IMR-90 (cell line): ENCODE data around the gene MTTP. TPM values are rescaled to one million over a fixed set of nuclear protein-coding genes. Genes with fewer than 3 reads are reported as not detected.

Experiments used
- ATAC-seq: fragments of 200-7000 bp; cut with Tn5 transposase; 2 replicates; pipeline ENCODE4 v1.9.1; 2020; ENCODE audit warnings: low read depth, mild to moderate bottlenecking, moderate library complexity
- BruUV-seq: library from RNA; stranded (reverse); fragments of 400-500 nt; replicated peaks from 2 replicates; lab custom pipeline; 2021; lab: Mats Ljungman, UMichigan
- CTCF ChIA-PET: fragments of 300-600 bp; formaldehyde crosslinking; extraction: SDS; loops from one replicate; lab custom pipeline; 2021; ENCODE audit warnings: antibody characterized with exemption; lab: Yijun Ruan, JAX
- POLR2A ChIA-PET: fragments of 300-600 bp; sonication (Branson Sonifier 250); formaldehyde crosslinking; loops from one replicate; lab custom pipeline; 2022; ENCODE audit warnings: antibody characterized with exemption; ENCODE audit not compliant: unreplicated experiment; lab: Charles Lee
- DNase-seq: peaks from one replicate; pipeline ENCODE4 v3.0.0; 2013
- H2AFZ ChIP-seq: replicated peaks from 2 replicates; pipeline ENCODE3; 2013; ENCODE audit warnings: low read length, mild to moderate bottlenecking; ENCODE audit not compliant: poor library complexity
- H2AK5ac ChIP-seq: 2 replicates; pipeline ENCODE4 v1.6.1; 2013; ENCODE audit warnings: low read depth, low read length, inconsistent platforms
- H2AK9ac ChIP-seq: replicated peaks from 2 replicates; pipeline ENCODE3; 2013; ENCODE audit warnings: mild to moderate bottlenecking, low read depth, low read length, moderate library complexity; ENCODE audit not compliant: poor library complexity
- H2BK120ac ChIP-seq: 2 replicates; pipeline ENCODE4 v1.6.1; 2013; ENCODE audit warnings: low read depth, low read length, inconsistent platforms
- H2BK15ac ChIP-seq: 3 replicates; pipeline ENCODE4 v1.6.1; 2013; ENCODE audit warnings: low read depth, low read length, inconsistent platforms
- H2BK20ac ChIP-seq: 2 replicates; pipeline ENCODE4 v1.6.1; 2013; ENCODE audit warnings: low read depth, mild to moderate bottlenecking, inconsistent platforms, low read length, moderate library complexity
- H2BK5ac ChIP-seq: 2 replicates; pipeline ENCODE4 v1.6.1; 2013; ENCODE audit warnings: mild to moderate bottlenecking, low read depth, low read length, inconsistent platforms; ENCODE audit not compliant: poor library complexity, severe bottlenecking
- H3K14ac ChIP-seq: replicated peaks from 2 replicates; pipeline ENCODE4 v1.6.1; 2013; ENCODE audit warnings: low read depth, low read length, inconsistent platforms
- H3K18ac ChIP-seq: 2 replicates; pipeline ENCODE4 v1.6.1; 2013; ENCODE audit warnings: low read depth, low read length, control low read depth
- H3K23ac ChIP-seq: 2 replicates; pipeline ENCODE4 v1.6.1; 2013; ENCODE audit warnings: low read depth, low read length, inconsistent platforms
- H3K27ac ChIP-seq: 2 replicates; pipeline ENCODE4 v1.5.1; 2013; ENCODE audit warnings: mild to moderate bottlenecking, control low read depth, low read length; ENCODE audit not compliant: insufficient read depth
- H3K27me3 ChIP-seq: 2 replicates; pipeline ENCODE4 v1.6.1; 2013; ENCODE audit warnings: low read length; ENCODE audit not compliant: control insufficient read depth, insufficient read depth
- H3K36me3 ChIP-seq: 2 replicates; pipeline ENCODE4 v1.6.1; 2013; ENCODE audit warnings: low read length, mixed read lengths; ENCODE audit not compliant: control insufficient read depth, insufficient read depth
- H3K4ac ChIP-seq: 2 replicates; pipeline ENCODE4 v1.6.1; 2013; ENCODE audit warnings: low read depth, low read length, inconsistent platforms
- H3K4me1 ChIP-seq: 2 replicates; pipeline ENCODE4 v1.6.1; 2013; ENCODE audit warnings: low read length, mixed read lengths; ENCODE audit not compliant: control insufficient read depth, insufficient read depth
- H3K4me2 ChIP-seq: 2 replicates; pipeline ENCODE4 v1.6.1; 2013; ENCODE audit warnings: low read depth, mild to moderate bottlenecking, control low read depth, low read length, moderate library complexity
- H3K4me3 ChIP-seq: 2 replicates; pipeline ENCODE4 v1.5.1; 2013; ENCODE audit warnings: low read depth, mild to moderate bottlenecking, control low read depth, low read length, moderate library complexity; ENCODE audit not compliant: insufficient read depth
- H3K56ac ChIP-seq: 2 replicates; pipeline ENCODE4 v1.6.1; 2013; ENCODE audit warnings: low read length, inconsistent platforms; ENCODE audit not compliant: insufficient read depth; ENCODE audit errors: extremely low read depth
- H3K79me1 ChIP-seq, 2 experiments: 2 replicates each; pipeline ENCODE4 v1.6.1; 2013; ENCODE audit warnings: low read length in 2 of 2, inconsistent platforms in 1 of 2, low read depth in 1 of 2
- H3K9ac ChIP-seq: 2 replicates; pipeline ENCODE4 v1.6.1; 2013; ENCODE audit warnings: low read depth, low read length, control low read depth
- H3K9me1 ChIP-seq: 2 replicates; pipeline ENCODE4 v1.6.1; 2013; ENCODE audit warnings: low read length, inconsistent platforms; ENCODE audit not compliant: insufficient read depth
- H3K9me3 ChIP-seq: 2 replicates; pipeline ENCODE4 v1.6.1; 2013; ENCODE audit warnings: low read length; ENCODE audit not compliant: control insufficient read depth, insufficient read depth
- H4K20me1 ChIP-seq: 2 replicates; pipeline ENCODE4 v1.6.1; 2013; ENCODE audit warnings: low read length, inconsistent platforms; ENCODE audit not compliant: insufficient read depth
- H4K5ac ChIP-seq: 2 replicates; pipeline ENCODE4 v1.6.1; 2013; ENCODE audit warnings: mild to moderate bottlenecking, low read depth, low read length, control low read depth
- H4K8ac ChIP-seq, 2 experiments: 2 replicates each; pipeline ENCODE4 v1.6.1; 2013; ENCODE audit warnings: low read depth in 2 of 2, low read length in 2 of 2, control low read depth in 1 of 2, inconsistent platforms in 1 of 2
- H4K91ac ChIP-seq: 2 replicates; pipeline ENCODE4 v1.6.1; 2013; ENCODE audit warnings: low read depth, low read length, inconsistent platforms; ENCODE audit not compliant: insufficient read depth
- BHLHE40 ChIP-seq: fragments of 150-350 bp; IDR thresholded peaks from 2 replicates; pipeline ENCODE4 v1.6.1; 2016; ENCODE audit warnings: mild to moderate bottlenecking, low read depth, low read length
- CEBPB ChIP-seq: IDR thresholded peaks from 2 replicates; pipeline ENCODE4 v1.6.1; 2012; ENCODE audit warnings: low read depth, low read length, improper control_type of control experiment
- CHD1 ChIP-seq: IDR thresholded peaks from 2 replicates; pipeline ENCODE4 v1.6.1; 2012; ENCODE audit warnings: low read depth, low read length, improper control_type of control experiment
- CTCF ChIP-seq: conservative IDR thresholded peaks from 2 replicates; pipeline ENCODE4 v1.5.1; 2012; ENCODE audit warnings: mild to moderate bottlenecking, low read depth, low read length, improper control_type of control experiment
- ELK1 ChIP-seq: fragments of 150-350 bp; IDR thresholded peaks from 2 replicates; pipeline ENCODE4 v1.6.1; 2016; ENCODE audit warnings: low read depth, mild to moderate bottlenecking, low read length, moderate library complexity, borderline replicate concordance
- FOS ChIP-seq: fragments of 150-350 bp; IDR thresholded peaks from 2 replicates; pipeline ENCODE4 v1.6.1; 2016; ENCODE audit warnings: low read depth, low read length
- MAFK ChIP-seq: IDR thresholded peaks from 2 replicates; pipeline ENCODE4 v1.6.1; 2012; ENCODE audit warnings: low read depth, low read length, improper control_type of control experiment
- MAZ ChIP-seq: IDR thresholded peaks from 2 replicates; pipeline ENCODE4 v1.6.1; 2012; ENCODE audit warnings: low read depth, mild to moderate bottlenecking, low read length, improper control_type of control experiment, moderate library complexity, borderline replicate concordance
- MXI1 ChIP-seq: IDR thresholded peaks from 2 replicates; pipeline ENCODE4 v1.6.1; 2012; ENCODE audit warnings: low read depth, mild to moderate bottlenecking, low read length, moderate library complexity, borderline replicate concordance
- NFE2L2 ChIP-seq: fragments of 150-350 bp; IDR thresholded peaks from 2 replicates; pipeline ENCODE4 v1.6.1; 2016; ENCODE audit warnings: low read depth, mild to moderate bottlenecking, low read length
- POLR2A ChIP-seq: IDR thresholded peaks from 2 replicates; pipeline ENCODE4 v1.6.1; 2012; ENCODE audit warnings: mild to moderate bottlenecking, low read depth, low read length
- RAD21 ChIP-seq: IDR thresholded peaks from 2 replicates; pipeline ENCODE4 v1.6.1; 2012; ENCODE audit warnings: low read length, improper control_type of control experiment
- RCOR1 ChIP-seq: IDR thresholded peaks from 2 replicates; pipeline ENCODE4 v1.6.1; 2012; ENCODE audit warnings: mild to moderate bottlenecking, low read length, improper control_type of control experiment; ENCODE audit not compliant: insufficient replicate concordance
- RFX5 ChIP-seq: IDR thresholded peaks from 2 replicates; pipeline ENCODE4 v1.8.0; 2012; ENCODE audit warnings: low read depth, mild to moderate bottlenecking, low read length, moderate library complexity
- SMC3 ChIP-seq: fragments of 150-350 bp; IDR thresholded peaks from 2 replicates; pipeline ENCODE4 v1.6.1; 2016; ENCODE audit warnings: low read depth, mild to moderate bottlenecking, antibody characterized with exemption, low read length, moderate library complexity
- USF2 ChIP-seq: fragments of 150-350 bp; IDR thresholded peaks from 2 replicates; pipeline ENCODE4 v1.6.1; 2017; ENCODE audit warnings: mild to moderate bottlenecking, antibody characterized with exemption, low read length, low read depth
- dilution Hi-C: fragments of 300-500 bp; cut with HindIII; formaldehyde crosslinking; loops from one replicate; pipeline ENCODE4 v1.14.3; 2018; ENCODE audit warnings: low sequenced_read_pairs; ENCODE audit not compliant: unreplicated experiment
- in situ Hi-C: fragments of 300-500 bp; cut with MboI; formaldehyde crosslinking; loops from 3 replicates; pipeline ENCODE4 v1.14.3; 2019; ENCODE audit warnings: low sequenced_read_pairs, inconsistent platforms, mixed read lengths
- intact Hi-C: fragments of 100-400 bp; cut with micrococcal nuclease; formaldehyde crosslinking; loops from 2 replicates; pipeline ENCODE4 v1.10.0; 2022
- polyA plus RNA-seq, 3 experiments: library from polyadenylated mRNA; depleted of rRNA; stranded (reverse); fragments of >200 nt; gene quantifications; 2 replicates each; pipeline ENCODE4 v1.2.3, GENCODE V29; 2012; ENCODE audit warnings: low replicate concordance in 1 of 3
- total RNA-seq: library from RNA; depleted of rRNA; stranded (reverse); fragments of >200 nt; gene quantifications from 2 replicates; pipeline ENCODE4 v1.2.3, GENCODE V29; 2012

MTTP gene
- total and polyA plus RNA-seq, 2 of the 4 experiments (the other 2 are of a cell fraction) = under 0.01 to 0.03 TPM

GRCh38 chr4:99540277-99540939 lies 34.2 kb upstream of the MTTP start:
- Histone ChIP-seq H3K9me1 (no peaks in the 10 kb centered on the region), H4K20me1 (no peaks in the 10 kb centered on the region), H2AK5ac (no peak overlapping the region), H2AK9ac (no peak overlapping the region), H3K9me3 (no peaks in the 10 kb centered on the region), H2BK20ac (no peak overlapping the region), H3K23ac (no peak overlapping the region), H3K27ac (no peak overlapping the region), H3K18ac (no peak overlapping the region), H3K4me2 (no peak overlapping the region), H3K36me3 (no peaks in the 10 kb centered on the region), H3K14ac (no peak overlapping the region), H3K79me1 (no peaks in the 10 kb centered on the region), H2AFZ (no peak overlapping the region), H3K4me1 (no peaks in the 10 kb centered on the region), H4K8ac (no peak overlapping the region), H3K56ac (no peak overlapping the region), H3K4ac (no peak overlapping the region), H4K5ac (no peak overlapping the region), H2BK120ac (no peak overlapping the region), H2BK15ac (no peak overlapping the region), H4K91ac (no peak overlapping the region), H3K27me3 (peaks cover 3% of the 10 kb centered on the region; the same call in 1 of the 2 replicates), H3K9ac (no peak overlapping the region), H3K4me3 (no peak overlapping the region), H2BK5ac (no peak overlapping the region)
- BruUV-seq = no TSS peak
- intact Hi-C loops = no loop called here
- DNase-seq = no peak
- TF ChIP-seq RAD21 = no peak
- TF ChIP-seq POLR2A = no peak
- TF ChIP-seq MAZ = no peak
- no peak for TF ChIP-seq CEBPB
- TF ChIP-seq MAFK = no peak
- no peak for TF ChIP-seq CTCF
- no peak for TF ChIP-seq RCOR1
- TF ChIP-seq CHD1 = no peak
- TF ChIP-seq USF2 = no peak
- no peak for TF ChIP-seq ELK1
- no peak for TF ChIP-seq FOS
- no peak for TF ChIP-seq NFE2L2
- no peak for TF ChIP-seq RFX5
- TF ChIP-seq BHLHE40 = no peak
- no peak for TF ChIP-seq SMC3
- no peak for TF ChIP-seq MXI1
- ATAC-seq = no peak
- CTCF ChIA-PET = no interaction called here
- POLR2A ChIA-PET = no interaction called here
- dilution Hi-C loops = no loop called here
- in situ Hi-C loops = no loop called here
